Measurements from ENCODE around the gene RASSF5.

The RASSF5 gene

DNA sequence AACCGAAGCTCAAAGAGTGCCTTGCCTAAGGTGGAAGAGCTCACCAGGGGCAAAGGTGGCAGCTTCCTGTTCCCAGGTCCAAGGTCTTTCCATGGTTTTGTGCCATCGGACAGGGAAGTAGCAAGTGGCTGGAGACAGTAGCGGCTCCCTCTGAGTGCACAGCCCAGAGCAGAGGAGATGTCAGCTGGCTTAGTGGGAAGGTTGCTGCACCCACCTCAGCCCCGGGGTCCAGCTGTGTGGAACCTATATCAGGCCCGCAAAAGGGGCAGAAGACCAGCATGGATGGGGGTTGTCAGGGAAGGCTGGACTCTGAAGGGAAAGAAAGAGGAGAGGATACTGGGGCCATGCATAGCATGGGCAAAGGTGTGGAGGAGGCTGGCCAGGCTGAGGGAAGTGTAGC, 30.2 kb upstream of the RASSF5 start:
- no peak for DNase-seq
- Histone ChIP-seq H3K4me3 (no peak overlapping the region), H3K36me3 (peaks cover 0 to 43% (median 11%) of the 10 kb centered on the region in 3 donors), H3K9me3 (no peaks in the 10 kb centered on the region), H3K27ac (no peak overlapping the region), H3K4me1 (peaks cover 0 to 6% (median 2%) of the 10 kb centered on the region in 4 donors), H3K27me3 (no peaks in the 10 kb centered on the region)
- TF ChIP-seq, protein P1, sequence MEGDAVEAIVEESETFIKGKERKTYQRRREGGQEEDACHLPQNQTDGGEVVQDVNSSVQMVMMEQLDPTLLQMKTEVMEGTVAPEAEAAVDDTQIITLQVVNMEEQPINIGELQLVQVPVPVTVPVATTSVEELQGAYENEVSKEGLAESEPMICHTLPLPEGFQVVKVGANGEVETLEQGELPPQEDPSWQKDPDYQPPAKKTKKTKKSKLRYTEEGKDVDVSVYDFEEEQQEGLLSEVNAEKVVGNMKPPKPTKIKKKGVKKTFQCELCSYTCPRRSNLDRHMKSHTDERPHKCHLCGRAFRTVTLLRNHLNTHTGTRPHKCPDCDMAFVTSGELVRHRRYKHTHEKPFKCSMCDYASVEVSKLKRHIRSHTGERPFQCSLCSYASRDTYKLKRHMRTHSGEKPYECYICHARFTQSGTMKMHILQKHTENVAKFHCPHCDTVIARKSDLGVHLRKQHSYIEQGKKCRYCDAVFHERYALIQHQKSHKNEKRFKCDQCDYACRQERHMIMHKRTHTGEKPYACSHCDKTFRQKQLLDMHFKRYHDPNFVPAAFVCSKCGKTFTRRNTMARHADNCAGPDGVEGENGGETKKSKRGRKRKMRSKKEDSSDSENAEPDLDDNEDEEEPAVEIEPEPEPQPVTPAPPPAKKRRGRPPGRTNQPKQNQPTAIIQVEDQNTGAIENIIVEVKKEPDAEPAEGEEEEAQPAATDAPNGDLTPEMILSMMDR (IDR thresholded peaks at IDR 0.05), result no peak
- intact Hi-C loops (cut with DNase I; ENCODE audit: low total_unique reads), result no loop called here

DNA sequence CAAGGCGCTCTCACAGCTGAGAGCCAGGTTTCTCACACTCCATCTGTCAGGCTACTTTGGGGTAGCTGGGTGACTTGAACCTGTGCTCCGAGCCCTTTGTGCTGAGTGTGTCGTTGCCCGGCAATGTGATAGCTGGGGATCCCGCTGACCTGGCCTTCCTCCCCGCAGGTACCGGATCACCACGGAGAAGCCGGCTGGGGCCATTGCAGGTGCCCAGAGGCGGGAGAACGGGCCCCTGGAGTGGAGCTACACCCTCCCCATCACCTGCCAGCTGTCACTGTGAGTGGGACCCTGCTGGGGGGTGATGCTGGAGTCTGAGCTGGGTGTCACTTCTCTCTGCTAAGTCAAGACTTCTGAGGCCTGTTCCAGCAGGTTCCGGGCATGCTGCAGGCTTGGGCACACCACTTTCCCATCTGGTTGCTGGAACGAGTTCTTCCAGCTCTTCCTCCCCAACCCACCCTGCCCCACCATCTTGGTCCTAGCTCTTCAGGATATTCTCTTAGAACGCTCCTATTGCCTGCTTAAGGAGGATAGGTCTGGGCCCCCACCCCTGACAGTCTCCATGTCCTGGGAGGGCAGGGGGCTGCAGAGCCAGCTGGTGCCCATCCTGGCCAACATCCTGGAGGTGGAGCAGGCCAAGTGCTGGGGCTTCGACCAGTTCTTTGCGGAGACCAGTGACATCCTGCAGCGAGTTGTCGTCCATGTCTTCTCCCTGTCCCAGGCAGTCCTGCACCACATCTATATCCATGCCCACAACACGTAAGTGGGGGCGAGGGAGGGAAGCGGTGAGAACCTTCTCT, 29.6 kb upstream of the RASSF5 start:
- Histone ChIP-seq H3K4me1 (peaks cover 0 to 6% (median 2%) of the 10 kb centered on the region in 4 donors), H3K27me3 (no peaks in the 10 kb centered on the region), H3K36me3 (peaks cover 0 to 48% (median 11%) of the 10 kb centered on the region in 3 donors), H3K4me3 (no peak overlapping the region), H3K9me3 (no peaks in the 10 kb centered on the region), H3K27ac (no peak overlapping the region)
- TF ChIP-seq, protein P1 (IDR thresholded peaks at IDR 0.05), result no peak
- DNase-seq, result no peak
- intact Hi-C loops (cut with DNase I; ENCODE audit: low total_unique reads), result no loop called here

DNA sequence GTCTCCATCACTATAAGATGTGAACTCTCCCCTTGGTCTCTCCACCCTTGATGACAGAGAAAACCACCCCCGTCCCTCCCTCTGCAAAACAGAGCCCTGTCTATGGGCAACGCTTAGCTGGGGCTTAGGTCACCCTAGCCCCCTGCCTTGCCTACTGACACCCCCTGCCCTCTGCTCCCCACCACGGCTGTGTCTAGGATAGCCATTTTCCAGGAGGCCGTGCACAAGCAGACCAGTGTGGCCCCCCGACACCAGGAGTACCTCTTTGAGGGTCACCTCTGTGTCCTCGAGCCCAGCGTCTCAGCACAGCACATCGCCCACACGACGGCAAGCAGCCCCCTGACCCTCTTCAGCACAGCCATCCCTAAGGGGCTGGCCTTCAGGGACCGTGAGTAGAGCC, 28.6 kb upstream of the RASSF5 start:
- H3K27ac ChIP-seq, result no peak overlapping the region

DNA sequence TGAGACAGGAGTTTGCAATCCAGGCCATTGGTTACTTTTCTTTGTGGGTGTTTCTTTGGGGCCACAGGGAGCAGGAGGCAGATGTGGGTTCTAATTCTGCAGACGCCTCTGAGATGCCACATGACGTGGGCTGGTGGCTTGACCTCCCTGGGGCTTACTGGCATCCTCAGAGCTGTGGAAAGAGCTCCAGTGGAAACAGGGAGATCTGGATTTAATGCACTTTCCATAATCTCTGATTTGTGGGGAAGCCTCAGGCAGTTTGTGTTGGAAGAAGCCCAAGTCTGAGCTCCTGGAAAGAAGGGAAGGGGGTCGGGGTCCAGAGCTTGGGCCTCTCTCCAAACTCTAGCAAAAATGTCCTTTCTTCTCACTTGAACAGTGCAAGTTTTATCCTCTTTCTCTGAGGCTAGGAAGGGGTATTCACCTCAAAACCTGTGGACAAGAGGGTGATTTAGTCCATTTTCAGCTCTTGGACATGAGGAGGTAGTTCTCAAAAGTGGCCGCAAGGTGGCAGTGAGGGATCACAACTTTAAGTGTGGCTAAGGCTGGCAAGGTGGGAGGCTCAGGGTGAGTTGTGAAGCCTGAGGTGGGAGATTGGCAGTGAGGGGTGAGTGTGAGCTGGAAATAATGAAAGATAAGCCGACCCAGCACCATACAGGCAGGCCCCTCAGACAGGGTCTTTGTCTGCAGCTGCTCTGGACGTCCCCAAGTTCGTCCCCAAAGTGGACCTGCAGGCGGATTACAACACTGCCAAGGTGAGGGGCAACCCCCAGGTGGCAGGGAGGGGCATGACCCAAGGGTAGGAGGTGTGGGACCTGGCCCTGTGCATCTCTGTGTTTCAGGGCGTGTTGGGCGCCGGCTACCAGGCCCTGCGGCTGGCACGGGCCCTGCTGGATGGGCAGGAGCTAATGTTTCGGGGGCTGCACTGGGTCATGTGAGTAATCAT, 27.9 kb upstream of the RASSF5 start:
- no peaks in the 10 kb centered on the region for H3K9me3 ChIP-seq
- no peaks in the 10 kb centered on the region for H3K27me3 ChIP-seq
- peaks cover 0 to 6% (median 2%) of the 10 kb centered on the region in 4 donors for H3K4me1 ChIP-seq
- H3K36me3 ChIP-seq, result peaks cover 0 to 49% (median 11%) of the 10 kb centered on the region in 3 donors
- intact Hi-C loops (cut with DNase I; ENCODE audit: low total_unique reads), result no loop called here
- H3K4me3 ChIP-seq, result no peak overlapping the region
- TF ChIP-seq, protein P1 (IDR thresholded peaks at IDR 0.05), result peak; percentile 74 to 80
- peak; percentile 77 to 82 for DNase-seq
- no peak overlapping the region for H3K27ac ChIP-seq

More for the DNA sequence above, 28.6 kb upstream of the RASSF5 start:
- Histone ChIP-seq H3K27me3 (no peaks in the 10 kb centered on the region), H3K4me3 (no peak overlapping the region), H3K4me1 (peaks cover 0 to 6% (median 2%) of the 10 kb centered on the region in 4 donors), H3K9me3 (no peaks in the 10 kb centered on the region), H3K36me3 (peaks cover 0 to 51% (median 11%) of the 10 kb centered on the region in 3 donors)
- TF ChIP-seq, protein P1 (IDR thresholded peaks at IDR 0.05), result no peak
- DNase-seq, result no peak
- intact Hi-C loops (cut with DNase I; ENCODE audit: low total_unique reads), result no loop called here

DNA sequence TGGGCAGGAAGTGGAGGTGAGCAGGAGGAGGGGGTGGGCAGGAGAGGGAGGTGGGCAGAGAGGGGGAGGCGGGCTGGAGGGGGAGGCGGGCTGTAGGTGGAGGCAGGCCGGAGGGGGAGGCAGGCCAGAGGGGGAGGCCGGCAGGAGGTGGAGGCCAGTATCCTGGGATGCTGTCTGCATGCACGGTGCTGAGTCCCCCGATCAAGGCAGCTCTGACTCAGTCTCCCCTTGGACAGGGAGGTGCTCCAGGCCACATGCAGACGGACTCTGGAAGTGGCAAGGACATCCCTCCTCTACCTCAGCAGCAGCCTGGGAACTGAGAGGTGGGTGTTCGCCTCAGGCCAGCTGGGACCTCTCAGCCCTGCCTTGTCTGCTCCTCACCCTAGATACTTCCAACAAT, 27.1 kb upstream of the RASSF5 start:
- Histone ChIP-seq H3K36me3 (peaks cover 0 to 50% (median 11%) of the 10 kb centered on the region in 3 donors), H3K27me3 (no peaks in the 10 kb centered on the region), H3K4me1 (peaks cover 0 to 6% (median 2%) of the 10 kb centered on the region in 4 donors), H3K4me3 (no peak overlapping the region), H3K27ac (no peak overlapping the region), H3K9me3 (no peaks in the 10 kb centered on the region)
- TF ChIP-seq, protein P1 (IDR thresholded peaks at IDR 0.05), result no peak
- no peak for DNase-seq
- intact Hi-C loops (cut with DNase I; ENCODE audit: low total_unique reads), result no loop called here
